B cell (primary cell): ENCODE measurements around the gene ELL. TPM values are rescaled to one million over a fixed set of nuclear protein-coding genes. Genes with fewer than 3 reads are reported as not detected.

Experiments
- ATAC-seq: fragments of 200-7000 bp; cut with Tn5 transposase; one replicate; pipeline ENCODE4 v1.10.0; 2021; ENCODE audit warnings: low read depth, mild to moderate bottlenecking, moderate number of reproducible peaks, moderate library complexity
- CTCF ChIA-PET: fragments of 350-600 bp; sonication (Branson Sonifier 250); formaldehyde crosslinking; loops from one replicate; lab custom pipeline; 2021; ENCODE audit warnings: antibody characterized with exemption, inconsistent platforms; lab: Charles Lee
- POLR2A ChIA-PET: fragments of 350-600 bp; sonication (Branson Sonifier 250); formaldehyde crosslinking; loops from one replicate; lab custom pipeline; 2021; ENCODE audit warnings: antibody characterized with exemption; lab: Charles Lee
- DNase-seq: peaks from one replicate; pipeline ENCODE4 v3.0.0; 2013
- H2AFZ ChIP-seq: 2 replicates; pipeline ENCODE4 v1.6.1; 2012; ENCODE audit warnings: mild to moderate bottlenecking, low read depth, low read length; ENCODE audit not compliant: insufficient read depth, poor library complexity, severe bottlenecking
- H3K27ac ChIP-seq, 2 donors: 1 replicate in 1 of 2; 2 replicates in 1 of 2; pipeline ENCODE4 v1.5.1; 2012 to 2013; ENCODE audit warnings: low read length in 2 of 2, mild to moderate bottlenecking in 2 of 2, moderate library complexity in 1 of 2
- H3K27me3 ChIP-seq, 4 experiments: fragments of 200-600 bp in 1 of 4; sonication (generic) in 1 of 4; replicated peaks in 1 of 4; 1 replicate in 2 of 4; 2 replicates in 2 of 4; pipeline versions ENCODE4 v1.6.1 to v1.7.0; 2013 to 2016; ENCODE audit warnings: low read length in 3 of 4, mild to moderate bottlenecking in 2 of 4, mixed read lengths in 1 of 4, moderate library complexity in 1 of 4; ENCODE audit not compliant: insufficient read depth in 4 of 4, control insufficient read depth in 3 of 4; ENCODE audit errors: control extremely low read depth in 1 of 4
- H3K36me3 ChIP-seq, 2 experiments: replicated peaks in 1 of 2; 1 replicate in 1 of 2; 2 replicates in 1 of 2; pipeline versions ENCODE4 v1.6.1 to v1.7.1; 2013; ENCODE audit warnings: low read length in 1 of 2; ENCODE audit not compliant: insufficient read depth in 2 of 2, control insufficient read depth in 1 of 2; ENCODE audit errors: control extremely low read depth in 1 of 2, extremely low read depth in 1 of 2
- H3K4me1 ChIP-seq, 2 donors: fragments of 200-600 bp in 1 of 2; sonication (generic) in 1 of 2; 1 replicate in 1 of 2; 2 replicates in 1 of 2; pipeline versions ENCODE4 v1.5.1 to v1.6.1; 2013 to 2017; ENCODE audit warnings: low read length in 2 of 2; ENCODE audit not compliant: control insufficient read depth in 2 of 2, insufficient read depth in 2 of 2
- H3K4me2 ChIP-seq: replicated peaks from 2 replicates; pipeline ENCODE3; 2012; ENCODE audit warnings: mild to moderate bottlenecking, low read depth, low read length; ENCODE audit not compliant: poor library complexity, severe bottlenecking
- H3K4me3 ChIP-seq, 5 experiments: fragments of 200-600 bp in 1 of 5; sonication (generic) in 1 of 5; 1 replicate in 3 of 5; 2 replicates in 2 of 5; pipeline versions ENCODE4 v1.5.1 to v1.7.0; 2011 to 2016; ENCODE audit warnings: low read length in 4 of 5, mild to moderate bottlenecking in 4 of 5, low read depth in 2 of 5, control low read depth in 1 of 5, moderate library complexity in 1 of 5; ENCODE audit not compliant: insufficient read depth in 1 of 5; ENCODE audit errors: control extremely low read depth in 1 of 5, extremely low read depth in 1 of 5
- H3K79me2 ChIP-seq: fragments of 200-600 bp; sonication (generic); one replicate; pipeline ENCODE4 v1.6.0; 2016; ENCODE audit warnings: low read length; ENCODE audit not compliant: control insufficient read depth, insufficient read depth
- H3K9ac ChIP-seq: fragments of 200-600 bp; sonication (generic); 2 replicates; pipeline ENCODE4 v1.6.1; 2017; ENCODE audit warnings: mild to moderate bottlenecking, low read length, moderate library complexity
- H3K9me3 ChIP-seq, 3 donors: one replicate each; pipeline versions ENCODE4 v1.6.1 to v1.7.1; 2013; ENCODE audit warnings: low read length in 2 of 3; ENCODE audit not compliant: control insufficient read depth in 2 of 3, insufficient read depth in 1 of 3; ENCODE audit errors: control extremely low read depth in 1 of 3
- H4K20me1 ChIP-seq: 2 replicates; pipeline ENCODE4 v1.6.0; 2012; ENCODE audit warnings: mild to moderate bottlenecking, low read length; ENCODE audit not compliant: insufficient read depth, control insufficient read depth, poor library complexity, severe bottlenecking
- H3K27ac Mint-ChIP-seq: one replicate; pipeline ENCODE4 v1.8.0; 2021; ENCODE audit warnings: mixed read lengths
- H3K27me3 Mint-ChIP-seq: one replicate; pipeline ENCODE4 v1.8.0; 2021; ENCODE audit warnings: mixed read lengths
- H3K4me1 Mint-ChIP-seq: one replicate; pipeline ENCODE4 v1.8.0; 2021; ENCODE audit warnings: mixed read lengths
- H3K4me3 Mint-ChIP-seq: one replicate; pipeline ENCODE4 v1.8.0; 2021; ENCODE audit warnings: mixed read lengths
- H3K9me3 Mint-ChIP-seq: one replicate; pipeline ENCODE4 v1.8.0; 2022; ENCODE audit warnings: mixed read lengths; ENCODE audit not compliant: insufficient read depth
- EZH2 ChIP-seq: IDR thresholded peaks from 2 replicates; pipeline ENCODE4 v1.6.1; 2012; ENCODE audit warnings: borderline replicate concordance, low read depth, mild to moderate bottlenecking, moderate library complexity, low read length; ENCODE audit not compliant: insufficient read depth, poor library complexity, severe bottlenecking
- WGBS: methylation state at CpG from one replicate; pipeline ENCODE4 v1.1.5; 2013; ENCODE audit warnings: missing lambda C conversion rate; ENCODE audit not compliant: insufficient coverage; 5-methylcytosine and 5-hydroxymethylcytosine counted together
- intact Hi-C: fragments of 100-400 bp; cut with micrococcal nuclease; formaldehyde crosslinking; loops from one replicate; pipeline ENCODE4 v1.10.0; 2022
- polyA plus RNA-seq: library from polyadenylated mRNA; depleted of rRNA; stranded (reverse); fragments of >200 nt; gene quantifications from 2 replicates; pipeline ENCODE4 v1.2.3, GENCODE V29; 2012
- total RNA-seq, 2 donors: library from RNA; stranded (reverse); fragments of 120-200 nt in 1 of 2; gene quantifications; 1 replicate in 1 of 2; 2 replicates in 1 of 2; pipeline versions ENCODE4 v1.2.3 to v1.2.4, GENCODE V29; 2013 to 2022
- TF ChIP-seq, protein P1 (sequence below): fragments of 200-600 bp; IDR thresholded peaks from one replicate; pipeline ENCODE4 v1.8.0; 2022; ENCODE audit warnings: antibody characterized with exemption, mild to moderate bottlenecking

Gene ELL
- total and polyA plus RNA-seq, 2 donors (not counting 1 experiment from before 2014, with no cell fraction given) = 21.2 to 31.4 TPM

DNA sequence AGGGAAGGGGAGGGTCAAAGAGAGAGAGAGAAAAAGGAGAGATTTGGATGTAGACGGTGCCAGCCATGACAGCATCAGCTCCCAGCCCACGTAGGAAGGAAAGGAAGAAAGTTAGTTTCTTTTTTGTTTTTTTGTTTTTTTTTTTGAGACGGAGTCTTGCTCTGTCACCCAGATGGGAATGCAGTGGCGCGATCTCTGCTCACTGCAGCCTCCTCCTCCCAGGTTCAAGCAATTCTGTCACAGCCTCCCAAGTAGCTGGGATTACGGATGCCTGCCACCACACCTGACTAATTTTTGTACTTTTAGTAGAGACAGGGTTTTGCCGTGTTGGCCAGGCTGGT is 27.6 kb downstream of the ELL start:
- DNase-seq (no peak), ATAC-seq (no peak)
- no peaks in the 10 kb centered on the region for H3K27me3 Mint-ChIP-seq
- peaks cover 25 to 30% of the 10 kb centered on the region in 2 donors for H3K4me1 ChIP-seq
- peaks cover 98% of the 10 kb centered on the region for H3K79me2 ChIP-seq
- no peak overlapping the region for H2AFZ ChIP-seq
- H3K4me2 ChIP-seq = no peak overlapping the region
- H3K4me3 ChIP-seq = no peak overlapping the region
- WGBS = 56% methylated on average over 3 of the region's 7 CpGs
- ChIA-PET POLR2A (no interaction called here), CTCF (no interaction called here)
- no peak overlapping the region for H3K4me3 Mint-ChIP-seq
- no peaks in the 10 kb centered on the region for H3K36me3 ChIP-seq
- peaks cover 99% of the 10 kb centered on the region for H4K20me1 ChIP-seq
- H3K4me1 Mint-ChIP-seq = peaks cover 49% of the 10 kb centered on the region
- no peak overlapping the region for H3K27ac Mint-ChIP-seq
- TF ChIP-seq EZH2 = no peak
- TF ChIP-seq, protein P1, sequence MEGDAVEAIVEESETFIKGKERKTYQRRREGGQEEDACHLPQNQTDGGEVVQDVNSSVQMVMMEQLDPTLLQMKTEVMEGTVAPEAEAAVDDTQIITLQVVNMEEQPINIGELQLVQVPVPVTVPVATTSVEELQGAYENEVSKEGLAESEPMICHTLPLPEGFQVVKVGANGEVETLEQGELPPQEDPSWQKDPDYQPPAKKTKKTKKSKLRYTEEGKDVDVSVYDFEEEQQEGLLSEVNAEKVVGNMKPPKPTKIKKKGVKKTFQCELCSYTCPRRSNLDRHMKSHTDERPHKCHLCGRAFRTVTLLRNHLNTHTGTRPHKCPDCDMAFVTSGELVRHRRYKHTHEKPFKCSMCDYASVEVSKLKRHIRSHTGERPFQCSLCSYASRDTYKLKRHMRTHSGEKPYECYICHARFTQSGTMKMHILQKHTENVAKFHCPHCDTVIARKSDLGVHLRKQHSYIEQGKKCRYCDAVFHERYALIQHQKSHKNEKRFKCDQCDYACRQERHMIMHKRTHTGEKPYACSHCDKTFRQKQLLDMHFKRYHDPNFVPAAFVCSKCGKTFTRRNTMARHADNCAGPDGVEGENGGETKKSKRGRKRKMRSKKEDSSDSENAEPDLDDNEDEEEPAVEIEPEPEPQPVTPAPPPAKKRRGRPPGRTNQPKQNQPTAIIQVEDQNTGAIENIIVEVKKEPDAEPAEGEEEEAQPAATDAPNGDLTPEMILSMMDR = no peak
- no peak overlapping the region for H3K9ac ChIP-seq
- intact Hi-C loops = no loop called here
- no peaks in the 10 kb centered on the region for H3K27me3 ChIP-seq
- H3K9me3 ChIP-seq = no peaks in the 10 kb centered on the region
- H3K9me3 Mint-ChIP-seq = no peaks in the 10 kb centered on the region
- H3K27ac ChIP-seq = no peak overlapping the region

- Mint-ChIP-seq H3K4me1 (peaks cover 45% of the 10 kb centered on the region), H3K9me3 (no peaks in the 10 kb centered on the region), H3K4me3 (no peak overlapping the region), H3K27ac (no peak overlapping the region), H3K27me3 (no peaks in the 10 kb centered on the region)
- Histone ChIP-seq H3K4me1 (peaks cover 25 to 26% of the 10 kb centered on the region in 2 donors), H3K36me3 (no peaks in the 10 kb centered on the region), H2AFZ (no peak overlapping the region), H3K27ac (no peak overlapping the region), H4K20me1 (peaks cover 99% of the 10 kb centered on the region), H3K9ac (no peak overlapping the region), H3K79me2 (peaks cover 98% of the 10 kb centered on the region), H3K4me3 (no peak overlapping the region), H3K9me3 (no peaks in the 10 kb centered on the region), H3K27me3 (no peaks in the 10 kb centered on the region), H3K4me2 (no peak overlapping the region)
- WGBS = 87% methylated on average over 11 of the region's 13 CpGs
- DNase-seq = no peak
- no peak for TF ChIP-seq EZH2
- TF ChIP-seq, protein P1 = no peak
- POLR2A ChIA-PET = no interaction called here
- no peak for ATAC-seq
- CTCF ChIA-PET = no interaction called here
- intact Hi-C loops = no loop called here
Observed at GRCh38 chr19:18493440-18494266, 28.2 kb downstream of the ELL start.
